ENCODE results near the gene PF4V1. TPM values are rescaled to one million over a fixed set of nuclear protein-coding genes. Genes with fewer than 3 reads are reported as not detected.

PF4V1 gene
- total and polyA plus RNA-seq, 2 of the 13 experiments (the other 11 are each of a cell fraction or from before 2014, with no cell fraction given): not detected

DNA sequence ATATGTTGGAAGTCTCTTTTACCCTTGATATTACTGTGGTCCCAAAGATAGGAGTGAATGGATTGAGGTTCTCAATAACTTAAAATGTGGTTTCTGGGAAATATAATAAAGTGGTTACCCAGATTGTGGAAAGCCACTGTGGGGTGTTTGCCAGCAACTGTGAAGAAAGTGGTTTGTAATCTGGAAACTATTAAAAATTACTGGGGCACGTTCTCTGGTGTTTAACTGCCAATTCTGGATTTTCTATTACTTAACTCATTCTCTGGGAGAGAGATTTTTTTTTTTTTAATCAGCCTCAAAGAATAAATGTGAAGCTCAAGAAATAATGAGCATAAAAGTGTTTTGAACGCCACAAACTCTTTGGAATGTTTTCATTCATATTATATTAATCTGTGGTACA lies 21.5 kb upstream of the PF4V1 start:
- no TSS peak for BruUV-seq (replicated peaks)
- Histone ChIP-seq H3K36me3 (replicated peaks in 1 of 2; ENCODE audit: control insufficient read depth in 1 of 2, insufficient read depth in 2 of 2, low read length in 2 of 2) (no peaks in the 10 kb centered on the region), H3K27me3 (ENCODE audit: control insufficient read depth in 1 of 2, insufficient read depth in 2 of 2, low read length in 2 of 2) (0 out of 5 replicates have a peak, but pooled peaks cover 0 to 1% of the 10 kb centered on the region in 2 experiments), H3K4me1 (ENCODE audit: insufficient read depth, low read length) (peaks cover 8% of the 10 kb centered on the region; the same call in 1 of the 2 replicates), H3K9me3 (ENCODE audit: low read length) (no peaks in the 10 kb centered on the region), H3K4me3 (replicated peaks in 1 of 3; ENCODE audit: insufficient read depth in 1 of 3, low read depth in 2 of 3, low read length in 3 of 3) (no peak overlapping the region), H4K20me1 (ENCODE audit: insufficient read depth, low read length) (no peaks in the 10 kb centered on the region), H2AFZ (ENCODE audit: low read length) (no peak overlapping the region), H3K79me2 (ENCODE audit: insufficient read depth, low read length) (no peaks in the 10 kb centered on the region), H3K27ac (ENCODE audit: extremely low read length, insufficient read depth, low read length) (no peak overlapping the region), H3K9ac (ENCODE audit: insufficient read depth, low read depth, low read length) (no peak overlapping the region), H3K4me2 (ENCODE audit: low read depth, low read length) (no peak overlapping the region)
- ChIA-PET CTCF (ENCODE audit: low intra/inter-chr PET ratio, low total read pairs) (no interaction called here), POLR2A (no interaction called here)
- ATAC-seq: no peak
- intact Hi-C loops (cut with micrococcal nuclease; ENCODE audit: unreplicated experiment) (no loop called here), in situ Hi-C loops (cut with HindIII; ENCODE audit: extremely low pct_ligation_motif_present, low pct_unique_long_range_greater_than_20kb) (no loop called here)
- TF ChIP-seq AKAP8 (CRISPR knock-in tag; IDR thresholded peaks at IDR 0.05) (no peak), ZMYM3 (CRISPR knock-in tag; IDR thresholded peaks at IDR 0.05) (no peak), SNAI1 (CRISPR knock-in tag; IDR thresholded peaks at IDR 0.05; ENCODE audit: borderline replicate concordance) (no peak), ZNF749 (CRISPR knock-in tag; IDR thresholded peaks at IDR 0.05; ENCODE audit: borderline replicate concordance) (no peak), HNRNPK (IDR thresholded peaks at IDR 0.05; ENCODE audit: low read depth, low read length, poor library complexity, severe bottlenecking) (no peak), RAD21 (CRISPR knock-in tag; IDR thresholded peaks at IDR 0.05) (no peak), KMT2B (CRISPR knock-in tag; IDR thresholded peaks at IDR 0.05) (no peak), TRIM22 (IDR thresholded peaks at IDR 0.05) (no peak), ZSCAN22 (CRISPR knock-in tag; IDR thresholded peaks at IDR 0.05) (no peak), PRMT3 (CRISPR knock-in tag; IDR thresholded peaks at IDR 0.05; ENCODE audit: borderline replicate concordance, low read depth) (no peak), IRX3 (CRISPR knock-in tag; IDR thresholded peaks at IDR 0.05; ENCODE audit: borderline replicate concordance, low read depth) (no peak), ZNF572 (CRISPR knock-in tag; IDR thresholded peaks at IDR 0.05) (no peak), KAT7 (CRISPR knock-in tag; IDR thresholded peaks at IDR 0.05; ENCODE audit: borderline replicate concordance) (no peak), ZNF138 (CRISPR knock-in tag; IDR thresholded peaks at IDR 0.05; ENCODE audit: low read depth) (no peak), ZKSCAN8 (CRISPR knock-in tag; IDR thresholded peaks at IDR 0.05; ENCODE audit: borderline replicate concordance) (no peak), ZNF101 (CRISPR knock-in tag; IDR thresholded peaks at IDR 0.05; ENCODE audit: borderline replicate concordance, low read depth) (no peak)
- DNase-seq (ENCODE audit: low spot score): no peak
- no peak for FAIRE-seq
- WGBS (ENCODE audit: low lambda C conversion rate): 11% methylated on average over 2 of the region's 2 CpGs
